Measurements from ENCODE around the gene TLE3.
A peak's percentile ranks its signal among the peaks of the same experiment; 100 is the strongest.

TLE3 gene

GRCh38 chr15:70099167-70099966 is 1.6 kb upstream of the TLE3 start:
- TF ChIP-seq CTCF (IDR thresholded peaks at IDR 0.05; ENCODE audit: low read depth, low read length): no peak
- Histone ChIP-seq H3K4me1 (peaks cover 14% of the 10 kb centered on the region), H3K36me3 (peaks cover 4% of the 10 kb centered on the region), H3K9me3 (no peaks in the 10 kb centered on the region), H3K4me3 (ENCODE audit: low read depth, low read length) (peak overlapping the region; percentile 89), H3K27me3 (peaks cover 5% of the 10 kb centered on the region; the same call in 1 of the 2 replicates)
- DNase-seq: peak; percentile 100

DNA sequence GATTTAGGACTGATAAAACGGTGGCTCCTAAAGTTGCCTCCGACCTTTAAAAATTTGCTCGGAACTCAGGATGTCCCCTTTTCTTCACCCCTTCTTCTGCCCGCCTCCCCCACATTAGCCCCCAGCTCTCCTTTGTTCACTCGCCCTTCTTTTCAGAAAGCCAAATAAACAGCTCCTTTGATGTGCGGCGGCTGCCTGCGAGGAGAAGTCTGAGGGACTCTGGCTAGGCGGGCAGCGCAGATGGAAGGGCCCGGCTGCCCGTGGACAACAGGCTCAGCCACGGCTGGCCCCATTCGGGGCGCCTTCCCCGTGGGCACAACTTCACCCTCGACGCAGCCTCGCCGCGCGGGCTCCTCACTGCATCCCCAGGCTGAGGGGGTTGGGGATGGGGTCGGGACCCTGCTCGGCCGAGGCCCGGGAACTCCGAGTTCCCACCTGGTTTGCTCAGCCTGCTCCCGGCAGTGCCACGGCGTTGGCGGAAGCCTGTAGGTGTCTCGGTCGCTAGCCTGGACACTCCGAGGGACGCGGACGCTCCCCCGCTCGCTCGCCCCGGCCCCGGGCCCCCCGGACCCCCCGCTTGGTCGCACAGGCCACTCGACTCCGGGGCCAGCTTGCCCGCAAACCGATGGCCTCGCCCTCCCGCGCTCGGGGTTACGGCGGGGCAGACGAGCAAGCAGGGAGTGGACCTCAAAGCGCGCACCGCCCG is 897 bp upstream of the TLE3 start:
- Histone ChIP-seq H3K36me3 (peaks cover 8% of the 10 kb centered on the region), H3K4me1 (peaks cover 15% of the 10 kb centered on the region), H3K9me3 (no peaks in the 10 kb centered on the region), H3K4me3 (ENCODE audit: low read depth, low read length) (peak overlapping the region; percentile 89), H3K27me3 (peaks cover 5% of the 10 kb centered on the region; the same call in 1 of the 2 replicates)
- peak; percentile 51 for DNase-seq
- TF ChIP-seq CTCF (IDR thresholded peaks at IDR 0.05; ENCODE audit: low read depth, low read length): no peak

GRCh38 chr15:70098153-70098460 is 390 bp upstream of the TLE3 start:
- H3K4me3 ChIP-seq (ENCODE audit: low read depth, low read length): peak overlapping the region; percentile 89
- H3K4me1 ChIP-seq: peaks cover 20% of the 10 kb centered on the region
- no peak for TF ChIP-seq CTCF (IDR thresholded peaks at IDR 0.05; ENCODE audit: low read depth, low read length)
- H3K36me3 ChIP-seq: peaks cover 13% of the 10 kb centered on the region
- H3K27me3 ChIP-seq: peaks cover 5% of the 10 kb centered on the region; the same call in 1 of the 2 replicates
- no peak for DNase-seq
- H3K9me3 ChIP-seq: no peaks in the 10 kb centered on the region

DNA sequence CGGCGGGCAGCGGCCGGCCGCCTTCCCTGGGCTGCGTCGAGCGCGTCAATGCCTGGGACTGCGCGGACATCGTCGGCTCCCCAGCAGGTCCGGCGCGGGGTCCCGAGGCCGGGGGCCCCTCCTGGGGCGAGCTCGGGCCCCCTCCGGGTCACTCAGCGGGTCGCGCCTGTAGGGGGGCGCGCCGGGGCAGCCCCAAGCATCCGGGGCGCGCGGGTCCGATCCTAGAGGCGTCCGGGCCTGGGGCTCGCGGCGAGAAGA is 725 bp downstream of the TLE3 start:
- H3K4me3 ChIP-seq (ENCODE audit: low read depth, low read length): peak overlapping the region; percentile 89
- peaks cover 31% of the 10 kb centered on the region for H3K4me1 ChIP-seq
- H3K9me3 ChIP-seq: no peaks in the 10 kb centered on the region
- TF ChIP-seq CTCF (IDR thresholded peaks at IDR 0.05; ENCODE audit: low read depth, low read length): no peak
- DNase-seq: no peak
- H3K27me3 ChIP-seq: peaks cover 5% of the 10 kb centered on the region; the same call in 1 of the 2 replicates
- H3K36me3 ChIP-seq: peaks cover 24% of the 10 kb centered on the region

GRCh38 chr15:70096215-70097062 is 1.3 kb downstream of the TLE3 start:
- Histone ChIP-seq H3K9me3 (no peaks in the 10 kb centered on the region), H3K4me1 (peaks cover 28% of the 10 kb centered on the region), H3K27me3 (peaks cover 5% of the 10 kb centered on the region; the same call in 1 of the 2 replicates), H3K4me3 (ENCODE audit: low read depth, low read length) (peak overlapping the region; percentile 89), H3K36me3 (peaks cover 25% of the 10 kb centered on the region)
- DNase-seq: peak; percentile 49
- no peak for TF ChIP-seq CTCF (IDR thresholded peaks at IDR 0.05; ENCODE audit: low read depth, low read length)
